ENCODE measurements around the gene DCK.
A peak's percentile ranks its signal among the peaks of the same experiment; 100 is the strongest.

The DCK gene

GRCh38 chr4:70993181-70994068 lies at the start of gene DCK:
Gene DCK, plus strand, starts transcription at chr4:70993649. Its CDS starts 187 bp downstream, at chr4:70993836.
- peak; percentile 78 to 87 (median 78) for DNase-seq (ENCODE audit: low read depth in 2 of 3, low spot score in 2 of 3)

DNA sequence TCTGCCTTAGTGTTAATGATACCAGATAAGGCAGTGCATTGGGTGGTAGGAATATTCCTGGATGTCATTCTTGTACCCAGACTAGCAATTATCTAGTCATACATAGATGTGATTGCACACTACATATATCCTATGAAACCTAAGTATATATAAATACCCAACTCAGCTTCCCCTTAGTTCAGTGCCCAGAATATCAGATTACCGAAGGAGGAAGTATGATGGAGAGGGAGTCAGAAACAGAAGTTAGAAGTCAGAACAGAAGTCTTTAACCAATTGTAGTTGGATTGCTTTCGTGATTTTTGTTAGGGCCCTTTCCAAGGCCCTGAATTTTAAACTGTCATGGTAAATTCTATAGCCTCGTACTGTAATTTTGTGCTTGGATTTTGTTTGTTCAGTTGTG lies 48.4 kb upstream of the DCK start:
- DNase-seq (ENCODE audit: low read depth in 2 of 3, low spot score in 2 of 3) = no peak

GRCh38 chr4:70945452-70946055 lies 47.9 kb upstream of the DCK start:
- no peak for DNase-seq (ENCODE audit: low read depth in 2 of 3, low spot score in 2 of 3)

DNA sequence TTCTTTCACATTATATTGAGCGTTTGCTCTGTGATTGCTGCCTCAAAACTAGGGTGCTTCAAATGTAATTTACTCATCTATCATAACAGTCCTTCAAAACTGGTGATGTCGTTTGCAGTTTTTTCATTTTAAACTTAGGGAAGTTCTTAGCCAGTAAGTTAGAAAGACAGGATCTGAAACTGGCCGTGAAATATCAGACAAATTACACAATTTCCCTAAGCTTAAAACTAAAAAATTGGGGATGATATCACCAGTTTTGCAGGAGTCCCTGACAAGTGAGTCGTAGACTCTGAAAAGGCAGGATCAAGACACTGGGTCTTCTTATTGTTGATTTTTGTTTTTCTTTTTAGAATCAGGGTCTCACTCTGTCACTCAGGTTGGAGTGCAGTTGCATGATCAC lies 46.5 kb upstream of the DCK start:
- no peak for DNase-seq (ENCODE audit: low read depth in 2 of 3, low spot score in 2 of 3)

DNA sequence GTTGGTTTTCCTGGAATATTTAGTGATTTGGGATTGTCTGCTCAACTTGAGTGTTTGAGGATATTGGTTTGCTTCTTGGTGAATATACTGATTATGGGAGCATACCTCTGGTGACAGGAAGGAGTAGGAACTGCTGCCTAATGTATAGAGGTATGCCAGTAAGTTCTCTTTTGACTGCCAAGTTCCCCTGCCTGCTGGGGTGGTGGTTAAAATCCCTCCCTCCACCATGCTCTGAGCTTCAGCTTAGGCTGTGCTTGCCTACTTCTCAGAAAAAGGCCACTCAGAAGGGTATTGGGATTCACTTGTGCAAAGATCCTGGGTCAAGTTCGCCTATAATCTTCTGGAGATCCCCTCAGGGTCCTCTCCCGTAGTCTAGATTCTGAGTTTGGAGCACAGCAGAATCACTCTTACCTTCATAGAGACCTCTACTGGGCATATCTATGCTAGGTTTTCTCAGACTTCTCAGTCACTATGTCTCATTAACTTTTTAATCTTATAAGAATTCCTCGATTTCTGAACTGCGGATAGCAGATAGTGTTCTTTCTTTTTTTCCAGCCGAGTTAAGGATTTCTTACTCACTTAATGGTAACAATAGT lies 44.7 kb upstream of the DCK start:
- no peak for DNase-seq (ENCODE audit: low read depth in 2 of 3, low spot score in 2 of 3)

GRCh38 chr4:70954032-70954431 lies 39.4 kb upstream of the DCK start:
- DNase-seq (ENCODE audit: low read depth in 2 of 3, low spot score in 2 of 3) = no peak

DNA sequence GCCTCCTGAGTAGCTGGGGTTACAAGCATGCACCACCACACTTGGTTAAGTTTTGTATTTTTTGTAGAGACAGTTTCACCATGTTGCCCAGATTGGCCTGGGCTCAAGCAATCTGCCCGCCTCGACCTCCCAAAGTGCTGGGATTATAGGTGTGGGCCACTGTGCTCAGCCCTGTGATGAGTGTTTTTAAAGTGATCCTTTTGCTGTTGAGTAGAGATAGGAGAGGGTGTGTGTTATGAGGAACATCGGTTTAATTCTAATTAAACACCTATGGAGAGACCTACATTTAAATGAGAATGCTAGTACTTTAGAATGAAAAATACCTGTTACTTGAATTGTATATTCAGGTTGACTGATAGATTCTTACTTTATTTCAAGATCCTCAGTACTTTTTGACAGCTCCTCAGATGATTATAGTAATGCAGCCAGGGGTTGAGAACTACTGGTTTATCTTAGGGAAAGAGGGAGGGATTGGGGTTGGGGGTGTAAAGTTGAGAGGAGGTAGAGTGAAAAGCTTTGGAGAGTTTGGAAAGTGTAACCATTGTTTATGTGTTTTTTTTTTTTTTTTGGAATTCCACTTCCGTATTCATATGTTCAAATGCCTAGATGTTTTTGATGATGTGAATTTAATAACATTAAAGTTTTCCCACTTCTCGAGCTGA lies 36.8 kb upstream of the DCK start:
- no peak for DNase-seq (ENCODE audit: low read depth in 2 of 3, low spot score in 2 of 3)

DNA sequence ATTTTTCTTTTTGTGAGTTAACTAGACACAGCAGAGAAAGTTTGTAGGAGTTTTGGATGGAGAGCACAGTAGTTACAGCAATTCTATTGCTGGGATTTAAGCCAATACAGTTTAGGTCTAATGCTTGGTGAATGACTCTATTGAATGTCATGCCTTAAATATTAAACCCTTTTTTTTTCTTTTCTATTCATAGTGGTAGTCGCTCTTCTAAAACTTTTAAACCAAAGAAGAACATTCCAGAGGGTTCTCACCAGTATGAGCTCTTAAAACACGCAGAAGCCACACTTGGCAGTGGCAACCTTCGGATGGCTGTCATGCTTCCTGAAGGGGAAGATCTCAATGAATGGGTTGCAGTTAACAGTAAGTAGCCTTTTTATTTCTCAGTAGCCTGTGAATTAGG lies 34.8 kb upstream of the DCK start:
- DNase-seq (ENCODE audit: low read depth in 2 of 3, low spot score in 2 of 3) = no peak

DNA sequence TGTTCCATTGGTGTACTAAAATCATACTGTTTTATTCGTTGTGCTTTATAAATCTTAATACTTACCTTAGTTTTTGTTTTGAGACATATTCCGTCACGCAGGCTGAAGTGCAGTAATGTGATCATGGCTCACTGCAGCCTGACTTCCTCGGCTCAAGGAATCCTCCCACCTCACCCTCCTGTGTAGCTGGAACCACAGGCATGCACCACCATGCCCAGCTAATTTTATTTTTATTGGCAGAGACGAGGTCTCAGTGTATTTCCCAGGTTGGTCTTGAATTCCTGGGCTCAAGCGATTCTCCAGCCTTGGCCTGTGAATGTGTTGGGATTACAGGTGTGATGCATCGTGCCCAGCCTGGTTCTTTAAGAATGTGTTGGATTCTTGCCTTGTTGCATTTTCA lies 24.4 kb upstream of the DCK start:
- no peak for DNase-seq (ENCODE audit: low read depth in 2 of 3, low spot score in 2 of 3)

DNA sequence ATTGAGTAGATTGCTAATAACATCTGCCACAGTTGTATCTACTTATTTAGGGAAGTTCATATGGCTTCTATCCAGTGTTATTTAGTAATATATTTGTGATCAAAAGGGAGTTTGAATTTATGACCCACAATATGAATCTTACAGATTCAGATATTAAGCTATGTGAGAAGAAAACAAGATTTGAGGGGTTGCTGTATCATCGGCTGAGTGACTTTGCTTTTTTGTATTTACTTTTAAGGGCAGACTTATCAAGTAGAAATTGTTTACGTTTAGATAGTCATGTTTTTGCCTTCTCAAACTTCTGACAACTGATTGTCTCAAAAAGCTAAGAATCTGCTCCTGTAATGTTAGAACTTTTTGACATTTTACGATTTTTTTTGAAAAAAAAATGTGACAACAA lies 17.2 kb upstream of the DCK start:
- no peak for DNase-seq (ENCODE audit: low read depth in 2 of 3, low spot score in 2 of 3)

DNA sequence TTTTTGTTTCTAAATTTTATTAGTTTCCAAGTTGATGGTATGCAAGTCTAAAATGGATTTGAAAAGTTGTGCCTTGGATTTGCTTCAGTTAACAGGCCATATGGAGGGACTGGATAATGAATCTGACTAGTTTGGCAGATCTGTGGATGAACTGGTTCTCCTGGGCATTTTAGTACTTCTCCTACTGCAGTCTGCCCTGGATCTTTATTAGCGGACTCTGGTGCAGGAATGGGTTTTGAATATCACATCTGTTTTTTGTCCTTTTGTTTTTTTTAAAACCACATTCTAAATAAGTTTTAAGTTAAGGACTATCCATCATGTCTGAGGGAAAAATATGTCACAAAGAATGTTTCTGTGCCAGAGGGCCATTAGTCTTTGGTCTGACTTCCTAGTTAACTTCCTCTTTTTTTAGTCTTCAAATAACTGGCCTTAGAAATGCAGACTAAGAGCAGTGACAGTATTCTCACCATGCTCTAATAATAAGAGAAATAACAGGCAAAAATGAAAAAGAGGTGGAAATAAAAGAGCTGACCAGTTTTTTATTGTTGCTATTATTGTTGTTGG lies 13.9 kb upstream of the DCK start:
- no peak for DNase-seq (ENCODE audit: low read depth in 2 of 3, low spot score in 2 of 3)

DNA sequence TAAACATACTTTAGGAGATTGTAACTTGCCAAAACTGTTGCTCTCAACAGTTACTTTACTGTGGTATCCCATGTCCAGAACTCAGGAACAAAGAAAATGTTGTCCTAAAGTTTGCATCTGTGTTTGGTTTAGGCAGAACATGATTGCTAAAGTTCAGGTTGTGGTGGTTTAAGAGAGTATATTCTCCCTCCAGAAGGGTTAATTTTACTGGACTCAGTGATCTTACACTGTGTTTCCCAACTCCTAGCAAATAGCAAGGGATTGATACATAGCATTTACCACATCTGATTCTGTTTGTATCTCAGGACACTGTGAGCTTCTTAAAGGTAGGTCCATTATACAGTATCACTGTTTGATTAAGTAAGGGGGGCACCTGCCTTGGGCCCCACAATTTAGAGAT lies 13.3 kb upstream of the DCK start:
- DNase-seq (ENCODE audit: low read depth in 2 of 3, low spot score in 2 of 3) = no peak

GRCh38 chr4:70984106-70984505 lies 9.3 kb upstream of the DCK start:
- no peak for DNase-seq (ENCODE audit: low read depth in 2 of 3, low spot score in 2 of 3)

GRCh38 chr4:70984589-70984988 lies 8.9 kb upstream of the DCK start:
- DNase-seq (ENCODE audit: low read depth in 2 of 3, low spot score in 2 of 3) = no peak

GRCh38 chr4:70991596-70991995 lies 1.9 kb upstream of the DCK start:
- DNase-seq (ENCODE audit: low read depth in 2 of 3, low spot score in 2 of 3) = no peak

DNA sequence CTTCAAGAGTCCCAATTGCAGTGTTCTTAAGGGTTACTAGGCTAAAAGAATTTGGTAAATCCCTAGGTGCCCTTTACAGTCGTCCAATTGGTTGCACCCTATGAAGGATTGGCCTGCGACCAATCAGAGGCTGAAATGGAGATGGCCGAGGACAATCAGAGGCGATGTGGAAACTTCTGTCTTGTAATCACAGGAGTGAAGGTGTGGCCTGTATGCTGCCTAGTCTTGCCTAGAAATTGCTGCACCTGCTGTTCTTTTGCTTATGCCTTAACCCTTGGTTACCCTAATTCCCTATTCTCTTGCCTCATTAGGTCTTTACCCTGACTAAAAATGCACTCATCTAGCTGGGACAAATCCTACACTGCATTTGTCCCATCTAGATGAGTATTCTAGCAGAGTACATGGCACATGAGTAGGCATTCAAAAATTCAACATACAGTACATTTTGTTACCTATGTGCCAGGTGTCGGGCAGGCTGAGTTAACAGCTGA lies 1.0 kb upstream of the DCK start:
- no peak for DNase-seq (ENCODE audit: low read depth in 2 of 3, low spot score in 2 of 3)

- DNase-seq (ENCODE audit: low read depth in 2 of 3, low spot score in 2 of 3) = no peak
Observed at GRCh38 chr4:70994069-70994366, 569 bp downstream of the DCK start.

- no peak for DNase-seq (ENCODE audit: low read depth in 2 of 3, low spot score in 2 of 3)
Observed at GRCh38 chr4:70994387-70995099, 1.1 kb downstream of the DCK start.

GRCh38 chr4:70996018-70996360 lies 2.5 kb downstream of the DCK start:
- no peak for DNase-seq (ENCODE audit: low read depth in 2 of 3, low spot score in 2 of 3)

DNA sequence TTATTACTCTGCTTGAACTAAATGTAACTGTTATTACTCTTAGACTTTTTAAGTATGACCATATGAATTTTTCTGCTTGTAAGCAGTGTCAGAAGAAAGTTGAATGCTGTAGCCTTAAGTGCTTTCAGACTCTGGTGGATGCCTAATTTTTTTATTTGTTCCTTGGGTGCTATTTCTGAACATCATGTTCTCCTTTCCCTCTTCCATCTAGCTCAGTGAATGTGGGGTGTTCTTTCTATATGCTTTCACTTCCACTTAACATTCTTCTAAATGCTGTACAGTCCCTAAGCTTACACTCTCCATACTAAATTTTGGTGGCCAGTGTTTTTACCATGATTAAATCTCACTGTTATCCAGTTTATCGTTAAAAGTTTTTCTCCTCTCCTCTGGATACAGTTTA lies 3.6 kb downstream of the DCK start:
- no peak for DNase-seq (ENCODE audit: low read depth in 2 of 3, low spot score in 2 of 3)

- no peak for DNase-seq (ENCODE audit: low read depth in 2 of 3, low spot score in 2 of 3)
Observed at GRCh38 chr4:70997546-70997945, 4.1 kb downstream of the DCK start.

Data from activated CD8-positive, alpha-beta memory T cell treated with anti-CD3 and anti-CD28 coated beads for 48 hours (primary cell).